GM12878 (cell line): ENCODE data around the gene CYP27A1. TPM values are rescaled to one million over a fixed set of nuclear protein-coding genes. Genes with fewer than 3 reads are reported as not detected.

Experiments used
- ATAC-seq: fragments of 200-7000 bp; cut with Tn5 transposase; 3 replicates; pipeline ENCODE4 v1.9.1; 2020; ENCODE audit warnings: mild to moderate bottlenecking, moderate library complexity
- BruUV-seq: library from RNA; stranded (reverse); fragments of 400-500 nt; replicated peaks from 2 replicates; lab custom pipeline; 2021; lab: Mats Ljungman, UMichigan
- CTCF ChIA-PET: fragments of 300-600 bp; sonication (Branson Sonifier 250); formaldehyde crosslinking; extraction: SDS; loops from one replicate; lab custom pipeline; 2021; ENCODE audit warnings: inconsistent platforms; lab: Yijun Ruan, JAX
- POLR2A ChIA-PET: fragments of 350-600 bp; formaldehyde crosslinking; extraction: SDS; loops from one replicate; lab custom pipeline; 2021; ENCODE audit warnings: inconsistent platforms; lab: Charles Lee
- RAD21 ChIA-PET: fragments of 300-600 bp; sonication (Branson Sonifier 250); formaldehyde crosslinking; loops from one replicate; lab custom pipeline; 2023; ENCODE audit warnings: antibody characterized with exemption; ENCODE audit not compliant: unreplicated experiment; lab: Charles Lee
- SMC1A ChIA-PET: fragments of 300-600 bp; sonication (Branson Sonifier 250); formaldehyde crosslinking; loops from one replicate; lab custom pipeline; 2023; ENCODE audit not compliant: unreplicated experiment, uncharacterized antibody; lab: Charles Lee
- DNase-seq: peaks from one replicate; pipeline ENCODE4 v3.0.0-alpha.2; 2011; ENCODE audit warnings: low read depth, low spot score
- FAIRE-seq: peaks from 3 replicates; lab custom pipeline; 2011; peaks lifted over from hg19 to GRCh38; lab: Jason Lieb, UNC
- H2AFZ ChIP-seq: 2 replicates; pipeline ENCODE4 v1.6.0; 2011; ENCODE audit warnings: low read depth, low read length, control low read depth; ENCODE audit not compliant: control insufficient read depth
- H3K27ac ChIP-seq: 2 replicates; pipeline ENCODE4 v1.5.1; 2011; ENCODE audit warnings: control low read depth; ENCODE audit not compliant: control insufficient read depth, insufficient read depth
- H3K27me3 ChIP-seq, 2 experiments: replicated peaks in 1 of 2; 2 replicates each; pipeline versions ENCODE4 v1.6.0 to v1.6.1; 2011; ENCODE audit warnings: low read length in 1 of 2; ENCODE audit not compliant: control insufficient read depth in 2 of 2, insufficient read depth in 2 of 2
- H3K36me3 ChIP-seq, 2 experiments: 2 replicates each; pipeline ENCODE4 v1.5.1; 2011; ENCODE audit warnings: low read length in 1 of 2; ENCODE audit not compliant: control insufficient read depth in 2 of 2, insufficient read depth in 2 of 2
- H3K4me1 ChIP-seq: 2 replicates; pipeline ENCODE4 v1.6.1; 2011; ENCODE audit warnings: mild to moderate bottlenecking, low read length, moderate library complexity, mixed read lengths; ENCODE audit not compliant: control insufficient read depth, insufficient read depth
- H3K4me2 ChIP-seq: 2 replicates; pipeline ENCODE4 v1.6.0; 2011; ENCODE audit warnings: control low read depth; ENCODE audit not compliant: control insufficient read depth, insufficient read depth
- H3K4me3 ChIP-seq: fragments of 200-600 bp; sonication (generic); 2 replicates; pipeline ENCODE4 v1.5.1; 2016
- H3K79me2 ChIP-seq: 2 replicates; pipeline ENCODE4 v1.6.0; 2011; ENCODE audit warnings: low read length; ENCODE audit not compliant: control insufficient read depth, insufficient read depth
- H3K9ac ChIP-seq: 2 replicates; pipeline ENCODE4 v1.8.0; 2011; ENCODE audit warnings: low read length, control low read depth, mixed read lengths; ENCODE audit not compliant: control insufficient read depth, insufficient read depth
- H3K9me3 ChIP-seq: replicated peaks from 3 replicates; pipeline ENCODE4 v1.5.1; 2011; ENCODE audit warnings: mild to moderate bottlenecking, low read length; ENCODE audit not compliant: control insufficient read depth, insufficient read depth
- H4K20me1 ChIP-seq: 2 replicates; pipeline ENCODE4 v1.6.0; 2011; ENCODE audit not compliant: control insufficient read depth, insufficient read depth
- CBX3 ChIP-seq: fragments of 200-600 bp; sonication (generic); IDR thresholded peaks from 2 replicates; pipeline ENCODE4 v1.6.1; 2016; ENCODE audit warnings: low read depth, borderline replicate concordance
- CUX1 ChIP-seq: IDR thresholded peaks from 2 replicates; pipeline ENCODE4 v1.6.1; 2012; ENCODE audit warnings: improper control_type of control experiment, low read depth, low read length; ENCODE audit not compliant: insufficient replicate concordance
- DPF2 ChIP-seq: fragments of 450-650 bp; IDR thresholded peaks from 2 replicates; pipeline ENCODE4 v1.6.1; 2017; ENCODE audit warnings: mild to moderate bottlenecking
- E2F8 ChIP-seq: fragments of 450-650 bp; IDR thresholded peaks from 2 replicates; pipeline ENCODE4 v1.6.1; 2018; ENCODE audit warnings: mild to moderate bottlenecking, low read depth, moderate library complexity; ENCODE audit not compliant: partially characterized antibody
- RFX5 ChIP-seq: IDR thresholded peaks from 2 replicates; pipeline ENCODE4 v1.6.1; 2011; ENCODE audit warnings: low read depth, low read length, improper control_type of control experiment
- ZBTB11 ChIP-seq: fragments of 450-650 bp; formaldehyde crosslinking; IDR thresholded peaks from 2 replicates; pipeline ENCODE4 v1.5.0; 2022; ENCODE audit warnings: mild to moderate bottlenecking, missing genetic modification characterization
- ZNF207 ChIP-seq: fragments of 450-650 bp; IDR thresholded peaks from 2 replicates; pipeline ENCODE4 v1.6.1; 2014; ENCODE audit warnings: antibody characterized with exemption, mild to moderate bottlenecking, borderline replicate concordance
- WGBS: methylation state at CpG from one replicate; pipeline ENCODE4 v1.1.6; 2016; ENCODE audit warnings: low lambda C conversion rate; ENCODE audit not compliant: insufficient replicate concordance, insufficient coverage; ENCODE audit errors: missing lambda C conversion rate; 5-methylcytosine and 5-hydroxymethylcytosine counted together
- in situ Hi-C: fragments of 300-500 bp; cut with MboI; formaldehyde crosslinking; loops from 9 replicates; pipeline ENCODE4 v1.14.3; 2018; ENCODE audit warnings: mixed read lengths
- intact Hi-C: fragments of 100-400 bp; cut with micrococcal nuclease; formaldehyde crosslinking; loops from one replicate; pipeline ENCODE4 v1.14.2; 2022; ENCODE audit not compliant: unreplicated experiment
- polyA plus RNA-seq, 11 experiments: library from polyadenylated mRNA; depleted of rRNA in 4 of 11; unstranded in 6 of 11; stranded (reverse) in 5 of 11; fragments of >200 nt; fragmentation: Nextera tagmentation in 4 of 11; fragmentation: Illumina TruSeq in 1 of 11; extraction: Ambion mirVana in 4 of 11; extraction: Trizol in 1 of 11; gene quantifications; 1 replicate in 1 of 11; 2 replicates in 10 of 11; pipeline versions ENCODE4 v1.2.1 to v1.2.3, GENCODE V29; 2011 to 2016; ENCODE audit warnings: inconsistent platforms in 2 of 11, missing spikeins in 2 of 11, low read depth in 1 of 11
- total RNA-seq, 4 experiments: library from RNA; depleted of rRNA in 3 of 4; stranded (reverse); fragments of >200 nt in 3 of 4; fragmentation: Illumina TruSeq in 1 of 4; extraction: Trizol in 1 of 4; gene quantifications; 2 replicates each; pipeline versions ENCODE4 v1.2.1 to v1.2.3, GENCODE V29; 2013 to 2021

The CYP27A1 gene
- total and polyA plus RNA-seq, 10 of the 15 experiments (the other 5 are each of a cell fraction or from before 2014, with no cell fraction given), result 0.11 to 0.72 (median 0.18) TPM; not detected in 2

GRCh38 chr2:218781691-218782527, at the start of gene CYP27A1 (continued):
- TF ChIP-seq DPF2, result no peak
- no peak for TF ChIP-seq ZNF207
- TF ChIP-seq E2F8, result no peak

- Histone ChIP-seq H4K20me1 (no peaks in the 10 kb centered on the region), H3K9ac (no peak overlapping the region), H3K27ac (peak overlapping the region; percentile 72; the same call in 1 of the 2 replicates), H3K27me3 (no peaks in the 10 kb centered on the region), H3K4me1 (peaks cover 12% of the 10 kb centered on the region), H3K79me2 (peaks cover 15% of the 10 kb centered on the region), H3K36me3 (peaks cover 4 to 8% of the 10 kb centered on the region in 2 experiments; a peak in 2 of 4 replicates), H2AFZ (no peak overlapping the region), H3K9me3 (no peaks in the 10 kb centered on the region; the same call in 2 of the 3 replicates), H3K4me3 (no peak overlapping the region), H3K4me2 (no peak overlapping the region)
- ATAC-seq, result no peak
- no peak for TF ChIP-seq RFX5
- TF ChIP-seq CUX1, result no peak
- no peak for TF ChIP-seq ZBTB11 (CRISPR knock-in tag)
- TF ChIP-seq CBX3, result no peak
- 46% methylated on average over 2 of the region's 2 CpGs for WGBS
- in situ Hi-C loops (no loop called here), intact Hi-C loops (no loop called here)
- no peak for FAIRE-seq
- RAD21 ChIA-PET, result no interaction called here
- SMC1A ChIA-PET, result interaction anchor here (0.6 to 1.5 kb wide), 4 partner anchors 10 to 108 kb away, joined by 3 to 6 read pairs (median 4); no protein-coding TSS in a partner anchor
- CTCF ChIA-PET, result interaction anchor here (1.0 to 1.3 kb wide), 2 partner anchors 10 to 30 kb away, joined by 3 read pairs; no protein-coding TSS in a partner anchor
- no TSS peak for BruUV-seq
- DNase-seq, result no peak
- POLR2A ChIA-PET, result interaction anchor here (3.4 kb wide), 1 partner anchor 10 kb away, joined by 10 read pairs; no protein-coding TSS in a partner anchor
Measured at GRCh38 chr2:218732761-218733158, 49.2 kb upstream of the CYP27A1 start.
